ENCODE data around the gene ST3GAL4. TPM values are rescaled to one million over a fixed set of nuclear protein-coding genes. Genes with fewer than 3 reads are reported as not detected.

Gene ST3GAL4
- total RNA-seq, 1 donor from 2014 or later, result 73.1 TPM

GRCh38 chr11:126418887-126419286 is 63.4 kb downstream of the ST3GAL4 start:
- Mint-ChIP-seq H3K4me1 (ENCODE audit: unreplicated experiment) (peaks cover 27% of the 10 kb centered on the region), H3K27me3 (ENCODE audit: unreplicated experiment) (no peaks in the 10 kb centered on the region), H3K27ac (ENCODE audit: unreplicated experiment) (peak overlapping the region; percentile 78), H3K9me3 (ENCODE audit: unreplicated experiment) (no peaks in the 10 kb centered on the region), H3K36me3 (ENCODE audit: unreplicated experiment) (peaks cover 20% of the 10 kb centered on the region), H3K4me3 (ENCODE audit: unreplicated experiment) (no peak overlapping the region)
- no peak for DNase-seq (ENCODE audit: extremely low spot score, unreplicated experiment)
- TF ChIP-seq CTCF (IDR thresholded peaks at IDR 0.05), result no peak

- Mint-ChIP-seq H3K4me3 (ENCODE audit: unreplicated experiment) (no peak overlapping the region), H3K4me1 (ENCODE audit: unreplicated experiment) (peaks cover 27% of the 10 kb centered on the region), H3K27me3 (ENCODE audit: unreplicated experiment) (no peaks in the 10 kb centered on the region), H3K27ac (ENCODE audit: unreplicated experiment) (peak overlapping the region; percentile 78), H3K36me3 (ENCODE audit: unreplicated experiment) (peaks cover 17% of the 10 kb centered on the region), H3K9me3 (ENCODE audit: unreplicated experiment) (no peaks in the 10 kb centered on the region)
- no peak for DNase-seq (ENCODE audit: extremely low spot score, unreplicated experiment)
- TF ChIP-seq CTCF (IDR thresholded peaks at IDR 0.05), result no peak
Observed at GRCh38 chr11:126419801-126420697, 64.6 kb downstream of the ST3GAL4 start.

GRCh38 chr11:126420698-126421256 is 65.3 kb downstream of the ST3GAL4 start:
- Mint-ChIP-seq H3K36me3 (ENCODE audit: unreplicated experiment) (peaks cover 13% of the 10 kb centered on the region), H3K27me3 (ENCODE audit: unreplicated experiment) (no peaks in the 10 kb centered on the region), H3K4me3 (ENCODE audit: unreplicated experiment) (no peak overlapping the region), H3K27ac (ENCODE audit: unreplicated experiment) (no peak overlapping the region), H3K9me3 (ENCODE audit: unreplicated experiment) (no peaks in the 10 kb centered on the region), H3K4me1 (ENCODE audit: unreplicated experiment) (peaks cover 28% of the 10 kb centered on the region)
- DNase-seq (ENCODE audit: extremely low spot score, unreplicated experiment), result no peak
- TF ChIP-seq CTCF (IDR thresholded peaks at IDR 0.05), result no peak

GRCh38 chr11:126421271-126421671 is 65.8 kb downstream of the ST3GAL4 start:
- Mint-ChIP-seq H3K9me3 (ENCODE audit: unreplicated experiment) (no peaks in the 10 kb centered on the region), H3K36me3 (ENCODE audit: unreplicated experiment) (peaks cover 8% of the 10 kb centered on the region), H3K4me1 (ENCODE audit: unreplicated experiment) (peaks cover 32% of the 10 kb centered on the region), H3K27ac (ENCODE audit: unreplicated experiment) (no peak overlapping the region), H3K27me3 (ENCODE audit: unreplicated experiment) (no peaks in the 10 kb centered on the region), H3K4me3 (ENCODE audit: unreplicated experiment) (no peak overlapping the region)
- TF ChIP-seq CTCF (IDR thresholded peaks at IDR 0.05), result no peak
- DNase-seq (ENCODE audit: extremely low spot score, unreplicated experiment), result no peak

GRCh38 chr11:126422446-126422845 is 67.0 kb downstream of the ST3GAL4 start:
- DNase-seq (ENCODE audit: extremely low spot score, unreplicated experiment), result no peak
- H3K4me3 Mint-ChIP-seq (ENCODE audit: unreplicated experiment), result no peak overlapping the region
- H3K9me3 Mint-ChIP-seq (ENCODE audit: unreplicated experiment), result no peaks in the 10 kb centered on the region
- peaks cover 43% of the 10 kb centered on the region for H3K4me1 Mint-ChIP-seq (ENCODE audit: unreplicated experiment)
- H3K36me3 Mint-ChIP-seq (ENCODE audit: unreplicated experiment), result peaks cover 8% of the 10 kb centered on the region
- H3K27me3 Mint-ChIP-seq (ENCODE audit: unreplicated experiment), result no peaks in the 10 kb centered on the region
- TF ChIP-seq CTCF (IDR thresholded peaks at IDR 0.05), result no peak
- no peak overlapping the region for H3K27ac Mint-ChIP-seq (ENCODE audit: unreplicated experiment)
